HEK293T (cell line): ENCODE data around the gene TGFB1I1.

ENCODE experiments used
- ARNT ChIP-seq: fragments of 450-650 bp; IDR thresholded peaks from 2 replicates; pipeline ENCODE4 v1.6.1; 2017; ENCODE audit warnings: mild to moderate bottlenecking
- BHLHE40 ChIP-seq: fragments of 450-650 bp; IDR thresholded peaks from 2 replicates; pipeline ENCODE4 v1.6.1; 2016; ENCODE audit warnings: mild to moderate bottlenecking, moderate library complexity, borderline replicate concordance
- SP1 ChIP-seq: fragments of 450-650 bp; IDR thresholded peaks from 2 replicates; pipeline ENCODE4 v1.6.1; 2017

- TF ChIP-seq SP1 = no peak
- no peak for TF ChIP-seq BHLHE40
- no peak for TF ChIP-seq ARNT
Observed at GRCh38 chr16:31517800-31518402, 45.9 kb downstream of the TGFB1I1 start.
